ENCODE data around the gene DOCK3.
"Not testable (repeated sequence)": the region's sequence is repeated elsewhere in the genome, so short reads cannot be mapped to it uniquely, and the experiment has no call there.

DOCK3 gene

DNA sequence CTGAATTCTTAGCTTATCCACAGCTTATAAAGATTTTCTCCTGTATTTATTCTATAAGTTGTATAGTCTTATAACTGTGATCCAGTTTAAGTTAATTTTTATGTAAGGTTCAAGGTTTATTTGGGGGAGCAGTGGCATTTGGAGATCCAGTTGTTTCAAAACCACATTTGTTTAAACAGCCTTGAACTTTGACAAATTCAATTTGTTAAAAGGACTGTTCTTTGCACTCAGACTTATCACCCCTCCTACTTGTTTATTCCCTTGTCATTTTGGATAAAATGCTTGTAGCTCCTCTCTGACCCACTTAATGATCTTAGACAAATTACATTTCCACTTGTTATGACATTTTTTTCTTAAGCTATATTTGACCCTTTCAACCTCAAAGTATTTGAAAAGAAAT is 327.8 kb downstream of the DOCK3 start:
- no peak for DNase-seq

DNA sequence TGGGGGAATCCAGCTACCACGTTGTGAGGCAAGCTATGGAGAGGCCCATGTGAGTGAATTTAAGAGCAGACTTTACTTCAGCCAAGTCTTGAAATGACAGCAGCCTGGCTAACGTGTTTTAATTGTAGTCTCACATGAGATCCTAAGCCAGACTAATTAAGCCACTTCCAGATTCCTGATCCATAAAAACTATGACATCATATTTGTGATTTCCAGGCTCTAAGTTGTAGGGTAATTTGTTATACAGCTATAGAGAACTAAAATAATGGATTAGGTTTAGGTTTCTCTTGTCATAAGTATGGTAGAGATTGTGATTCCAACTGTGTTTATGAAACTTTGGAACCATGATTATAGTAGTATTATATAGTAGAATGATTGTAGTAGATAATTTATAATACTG is 329.5 kb downstream of the DOCK3 start:
- DNase-seq: no peak

DNA sequence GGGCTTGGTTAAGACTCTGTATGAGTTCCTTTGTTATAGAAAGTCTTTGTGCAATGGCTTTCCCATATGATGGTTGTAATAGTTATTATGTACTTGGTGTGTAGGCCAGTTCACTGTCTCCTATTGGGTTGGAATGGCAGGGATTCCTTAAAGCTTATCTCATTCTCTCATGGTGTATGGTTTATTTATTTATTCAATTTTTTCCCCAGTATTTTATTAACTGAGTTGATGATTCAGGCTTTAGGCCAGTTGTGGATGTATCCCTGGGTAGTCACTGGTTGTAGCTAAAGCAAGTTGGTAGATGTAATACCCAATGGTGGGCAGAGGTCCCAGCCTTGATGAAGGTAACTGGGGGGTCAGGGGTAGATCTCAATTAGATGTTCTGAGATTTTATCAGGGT is 349.4 kb downstream of the DOCK3 start:
- DNase-seq: no peak

DNA sequence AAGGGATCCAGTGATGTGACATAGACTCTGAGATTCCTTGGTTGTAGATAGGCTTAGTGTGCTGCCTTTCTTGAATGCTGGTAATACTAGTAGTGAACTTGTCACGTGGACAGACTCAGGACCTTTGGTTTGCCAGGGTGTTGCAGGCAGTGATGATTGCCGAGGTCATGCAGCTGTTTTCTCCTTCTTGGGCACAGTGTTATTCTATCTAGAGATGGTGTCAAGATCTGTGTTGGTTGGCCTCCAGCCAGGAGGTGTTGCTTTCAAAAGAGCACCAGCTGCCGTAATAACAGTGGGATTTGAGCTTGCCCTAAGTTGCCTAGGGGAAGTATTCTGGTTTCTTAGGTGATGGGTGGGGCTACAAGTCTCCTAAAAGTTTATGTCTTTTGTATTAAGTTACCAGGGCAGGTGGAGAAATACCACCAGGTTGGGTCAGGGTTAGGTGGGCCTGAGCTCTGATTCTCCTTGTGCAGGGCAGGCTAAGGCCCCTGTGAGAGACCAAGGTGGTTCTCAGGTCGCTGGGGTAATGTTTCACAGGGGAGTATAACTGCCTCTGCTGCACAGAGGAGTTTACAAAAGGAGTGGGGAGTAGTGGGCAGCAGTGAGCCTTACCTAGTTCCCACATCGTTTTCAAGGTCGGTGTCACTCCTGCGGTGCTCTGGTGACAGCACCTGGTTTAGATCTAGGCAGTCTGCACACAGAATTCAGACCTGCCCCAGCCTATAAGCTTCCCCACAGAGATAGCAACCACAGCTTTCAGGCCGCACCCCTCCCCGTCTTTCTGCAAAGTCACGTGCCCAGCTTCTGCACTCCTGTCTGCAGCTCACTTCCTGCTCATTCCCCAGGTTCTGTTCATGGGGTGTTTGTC is 350.3 kb downstream of the DOCK3 start:
- DNase-seq: no peak

DNA sequence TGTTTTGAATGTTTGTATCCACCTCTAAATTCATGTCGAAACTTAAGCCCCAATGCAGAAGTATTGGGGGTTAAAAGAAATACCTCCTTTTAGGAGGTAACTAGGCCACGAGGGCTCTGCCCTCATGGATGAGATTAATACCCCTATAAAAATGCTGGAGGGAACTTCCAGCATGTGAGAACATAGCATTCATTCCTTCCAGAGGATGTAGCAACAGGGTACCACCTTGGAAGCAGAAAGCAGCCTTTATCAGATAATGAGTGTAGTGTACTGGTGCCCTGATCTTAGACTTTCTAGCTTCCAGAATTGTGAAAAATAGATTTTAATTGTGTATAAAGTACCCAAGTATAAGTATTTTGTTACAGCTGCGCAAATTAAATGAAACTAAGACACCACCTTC is 356.9 kb downstream of the DOCK3 start:
- no peak for DNase-seq

DNA sequence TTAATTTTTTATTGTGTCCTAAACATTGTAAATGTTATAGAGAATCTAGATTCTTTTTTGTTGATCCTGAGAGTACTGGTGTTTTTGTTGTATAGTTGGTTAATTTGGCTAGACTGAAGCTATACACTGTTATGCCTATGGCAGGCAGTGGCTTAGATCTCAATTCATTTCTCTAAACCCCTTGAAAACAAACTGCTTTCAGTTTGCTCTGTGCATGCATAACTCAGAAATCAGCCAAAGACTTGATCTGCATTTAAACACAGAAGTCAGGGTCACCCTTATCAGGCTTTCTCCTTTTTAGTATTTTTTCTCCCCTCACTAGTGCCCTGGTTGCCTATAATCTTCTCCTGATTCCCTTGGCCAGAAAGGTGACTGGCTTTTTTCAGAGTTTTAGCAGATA is 360.9 kb downstream of the DOCK3 start:
- no peak for DNase-seq

DNA sequence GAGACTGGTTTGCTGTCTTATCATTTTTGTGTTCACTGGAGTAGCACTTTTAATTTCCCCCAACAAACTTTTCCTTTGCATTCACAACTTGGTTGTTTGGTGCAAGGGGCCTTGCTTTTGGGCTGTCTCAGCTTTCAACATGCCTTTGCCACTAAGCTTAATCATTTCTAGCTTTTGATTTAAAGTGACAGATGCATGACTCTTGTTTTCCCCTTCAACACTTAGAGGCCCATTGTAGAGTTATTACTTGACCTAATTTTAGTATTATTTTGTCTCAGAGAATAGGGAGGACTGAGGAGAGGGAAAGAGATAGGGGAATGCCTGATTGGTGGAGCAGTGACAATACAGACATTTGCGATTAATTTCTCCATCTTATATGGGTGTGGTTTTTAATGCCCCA is 370.3 kb downstream of the DOCK3 start:
- DNase-seq: no peak

DNA sequence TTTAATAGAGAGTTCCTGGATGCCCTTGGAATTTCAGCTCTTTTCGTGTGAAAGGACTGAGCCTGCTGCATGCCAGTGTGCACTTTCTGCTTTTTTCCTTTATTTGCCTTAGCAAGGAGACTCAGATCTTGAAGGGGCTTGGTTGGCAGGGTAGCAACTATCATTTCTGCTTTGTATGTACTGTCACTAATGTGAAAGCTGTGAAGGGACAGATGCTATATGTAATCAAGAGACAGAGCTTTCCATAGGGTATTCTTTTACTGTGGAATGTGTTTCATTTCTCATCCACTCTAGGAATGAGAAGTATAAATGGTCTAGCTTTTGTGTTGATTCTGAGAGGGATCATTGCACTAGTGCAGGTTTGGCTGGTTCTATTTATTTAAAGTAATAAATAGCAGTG is 377.8 kb downstream of the DOCK3 start:
- no peak for DNase-seq

DNA sequence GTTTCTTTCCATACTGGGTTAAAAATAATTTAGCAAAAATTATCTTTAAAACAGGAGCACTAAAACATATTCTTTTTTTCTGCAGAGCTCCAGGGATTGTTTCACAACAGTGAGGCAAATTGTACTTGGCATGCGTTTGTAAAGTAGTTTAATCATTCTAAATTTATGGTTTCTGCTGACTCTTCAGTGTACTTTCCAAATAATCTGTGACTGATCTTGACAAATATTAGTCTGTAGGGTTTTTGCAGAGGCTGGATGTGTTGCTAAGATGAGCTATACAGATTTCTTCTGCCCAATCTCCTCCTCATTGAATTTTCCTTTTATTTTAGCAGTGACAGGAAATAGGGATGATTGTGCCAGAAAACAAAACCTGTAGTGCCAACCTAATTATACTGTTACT is 382.4 kb downstream of the DOCK3 start:
- DNase-seq: no peak

DNA sequence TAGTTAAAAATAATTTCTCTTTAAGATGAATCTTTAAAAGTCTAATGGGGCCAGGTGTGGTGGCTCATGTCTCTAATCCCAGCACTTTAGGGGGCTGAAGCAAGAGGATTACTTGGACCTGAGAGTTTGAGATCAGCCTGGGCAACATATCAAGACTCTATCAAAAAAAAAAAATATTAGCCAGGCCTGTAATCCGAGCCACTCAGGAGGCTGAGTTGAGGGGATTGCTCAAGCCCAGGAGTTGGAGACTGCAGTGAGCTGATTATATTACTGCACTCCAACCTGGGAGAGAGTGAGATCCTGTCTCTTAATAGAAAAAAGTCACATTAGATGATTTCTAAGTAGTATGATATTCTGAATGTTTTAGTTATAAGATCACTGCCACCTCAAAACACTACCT is 388.3 kb downstream of the DOCK3 start:
- no peak for DNase-seq

DNA sequence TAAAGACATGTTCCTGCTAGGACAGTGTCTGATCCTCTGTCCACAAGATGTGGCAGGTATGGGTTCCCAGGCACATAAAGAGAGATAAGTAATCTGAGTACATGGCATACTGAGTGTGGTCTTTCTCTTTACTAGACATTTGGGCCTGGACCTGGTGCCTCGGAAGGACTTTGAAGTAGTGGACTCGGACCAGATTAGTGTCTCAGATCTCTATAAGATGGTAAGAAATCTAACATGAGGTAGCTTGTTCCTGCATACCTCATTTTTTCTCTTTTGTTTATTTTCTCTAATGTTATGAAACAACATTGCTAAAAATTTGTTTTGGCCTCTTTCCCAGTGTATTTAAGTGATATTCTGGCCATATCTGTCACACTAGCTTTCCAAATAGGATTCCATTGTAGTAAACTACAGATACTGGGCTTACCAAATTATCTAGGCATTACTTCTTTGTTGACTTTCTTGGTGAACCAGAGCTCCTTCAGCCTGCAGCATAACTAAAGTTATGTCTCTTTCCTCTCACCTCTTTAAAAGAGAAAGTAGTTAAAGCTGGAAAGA is 400.6 kb downstream of the DOCK3 start:
- no peak for DNase-seq

DNA sequence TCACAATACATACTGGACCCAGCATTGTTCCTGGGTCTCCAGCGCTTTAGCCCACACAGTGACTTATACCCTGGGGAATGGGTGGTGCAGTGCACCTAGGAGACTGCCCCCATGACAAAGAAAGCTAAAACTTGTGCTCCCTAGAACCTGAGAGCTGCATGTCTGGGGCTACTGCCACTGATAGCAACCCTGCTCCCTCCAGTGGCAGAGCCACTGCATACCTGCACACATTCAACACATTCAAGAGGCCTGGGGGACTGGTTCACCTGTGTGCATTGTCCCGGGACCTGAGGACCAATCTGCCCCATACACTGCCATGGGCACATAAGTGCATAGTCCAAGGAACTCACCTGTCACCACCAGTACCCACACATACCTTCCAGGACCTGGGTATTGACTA is 407.6 kb downstream of the DOCK3 start:
- DNase-seq: no peak

DNA sequence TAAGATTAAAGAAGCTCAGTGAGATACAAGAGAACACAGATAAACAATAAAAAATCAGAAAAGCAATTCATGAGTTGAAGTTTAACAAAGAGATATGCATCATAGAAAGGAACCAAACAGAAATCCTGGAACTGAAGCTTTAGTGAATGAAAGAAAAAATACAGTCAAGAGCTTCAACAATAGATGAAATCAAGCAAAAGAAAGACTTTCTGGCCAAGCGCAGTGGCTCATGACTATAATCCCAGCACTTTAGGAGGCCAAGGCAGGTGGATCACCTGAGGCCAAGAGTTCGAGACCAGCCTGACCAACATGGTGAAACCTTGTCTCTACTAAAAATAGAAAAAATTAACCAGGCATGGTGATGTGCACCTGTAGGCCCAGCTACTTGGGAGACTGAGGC is 408.8 kb downstream of the DOCK3 start:
- DNase-seq: no peak

DNA sequence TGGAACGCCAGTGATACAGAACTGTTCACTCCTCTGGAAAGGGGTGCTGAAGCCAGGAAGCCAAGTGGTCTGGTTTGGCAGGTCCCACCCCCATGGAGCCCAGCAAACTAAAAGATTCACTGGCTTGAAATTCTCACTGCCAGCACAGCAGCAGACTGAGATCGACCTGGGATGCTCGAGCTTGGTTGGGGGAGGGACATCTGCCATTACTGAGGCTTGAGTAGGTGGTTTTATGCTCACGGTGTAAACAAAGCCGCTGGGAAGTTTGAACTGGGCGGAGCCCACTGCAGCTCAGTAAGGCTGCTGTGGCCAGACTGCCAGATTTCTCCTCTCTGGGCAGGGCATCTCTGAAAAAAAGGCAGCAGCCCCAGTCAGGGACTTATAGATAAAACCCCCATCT is 417.4 kb downstream of the DOCK3 start:
- DNase-seq: not testable (repeated sequence)

DNA sequence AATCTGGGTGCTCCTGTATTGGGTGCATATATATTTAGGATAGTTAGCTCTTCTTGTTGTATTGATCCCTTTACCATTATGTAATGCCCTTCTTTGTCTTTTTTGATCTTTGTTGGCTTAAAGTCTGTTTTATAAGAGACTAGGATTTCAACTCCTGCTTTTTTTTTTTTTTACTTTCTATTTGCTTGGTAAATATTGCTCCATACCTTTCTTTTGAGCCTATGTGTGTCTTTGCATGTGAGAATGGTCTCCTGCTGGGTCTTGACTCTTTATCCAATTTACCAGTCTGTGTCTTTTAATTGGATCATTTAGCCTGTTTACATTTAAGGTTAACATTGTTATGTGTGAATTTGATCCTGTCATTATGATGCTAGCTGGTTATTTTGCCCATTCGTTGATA is 420.1 kb downstream of the DOCK3 start:
- not testable (repeated sequence) for DNase-seq

DNA sequence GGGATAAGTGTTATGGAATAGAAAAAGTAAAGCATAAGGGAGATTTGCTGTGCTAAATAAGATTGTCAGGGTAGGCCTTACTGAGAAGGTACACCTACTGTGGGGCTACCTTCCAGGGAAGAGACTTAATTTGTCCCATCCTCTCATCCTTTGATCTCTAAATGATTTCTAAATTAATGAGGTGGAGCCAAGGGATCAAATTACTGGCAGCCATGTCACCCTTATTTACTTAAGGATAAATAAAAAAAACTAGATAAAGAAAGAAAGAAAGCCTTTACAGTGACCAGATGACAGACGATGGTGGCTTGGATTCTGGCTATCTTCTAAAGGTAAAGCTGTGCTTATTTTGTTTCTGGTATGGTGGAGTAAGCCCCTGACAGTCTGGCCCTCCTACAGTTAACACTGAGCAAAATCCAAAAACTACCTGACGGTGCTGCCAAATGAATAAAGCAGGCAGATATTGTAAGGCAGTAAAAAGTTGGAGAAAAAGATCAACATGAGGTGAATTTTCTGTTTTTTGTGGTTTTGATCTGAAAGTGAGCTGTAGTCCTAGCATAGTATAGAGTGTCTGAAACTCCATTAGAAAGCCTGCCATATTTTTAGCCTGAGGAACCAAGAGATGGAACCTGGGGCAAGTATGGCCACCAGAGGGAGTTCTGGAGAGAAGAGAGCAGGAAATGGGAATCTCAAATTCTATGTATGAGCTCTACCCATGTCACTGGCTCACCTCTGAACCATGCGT is 425.2 kb downstream of the DOCK3 start:
- peak; percentile 32 to 40 for DNase-seq

DNA sequence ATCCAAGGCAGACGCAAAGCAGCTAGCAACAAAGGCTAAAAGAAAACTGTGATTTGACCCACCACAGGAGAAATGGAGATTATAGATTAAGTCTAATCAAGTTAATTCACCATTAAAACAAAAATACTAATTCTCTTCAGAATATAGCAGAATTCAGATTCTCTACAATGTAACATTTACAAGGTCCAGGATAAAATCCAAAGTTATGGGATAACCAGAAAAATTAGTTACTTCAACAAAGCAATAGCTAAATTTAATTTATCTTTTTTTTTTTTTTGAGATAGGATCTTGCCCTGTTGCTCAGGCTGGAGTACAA is 425.8 kb downstream of the DOCK3 start:
- DNase-seq: no peak

DNA sequence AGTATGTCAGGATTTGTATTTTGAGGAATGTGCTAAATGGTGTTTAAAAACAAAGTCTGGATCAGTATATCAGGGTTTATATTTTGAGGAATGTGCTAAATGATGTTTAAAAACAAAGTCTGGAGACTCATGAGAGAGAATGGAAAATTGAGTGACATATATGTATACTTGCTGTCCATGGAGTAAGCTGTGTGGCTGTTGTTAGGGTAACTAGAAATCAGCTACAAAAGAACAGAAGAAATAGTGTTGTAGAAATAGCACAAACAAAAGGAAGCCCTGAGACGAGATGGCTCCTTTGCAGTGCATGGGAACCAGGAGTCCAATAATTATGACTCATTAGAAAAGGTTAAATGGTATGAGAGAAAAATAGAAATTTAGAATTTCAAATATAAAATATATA is 427.7 kb downstream of the DOCK3 start:
- DNase-seq: no peak

DNA sequence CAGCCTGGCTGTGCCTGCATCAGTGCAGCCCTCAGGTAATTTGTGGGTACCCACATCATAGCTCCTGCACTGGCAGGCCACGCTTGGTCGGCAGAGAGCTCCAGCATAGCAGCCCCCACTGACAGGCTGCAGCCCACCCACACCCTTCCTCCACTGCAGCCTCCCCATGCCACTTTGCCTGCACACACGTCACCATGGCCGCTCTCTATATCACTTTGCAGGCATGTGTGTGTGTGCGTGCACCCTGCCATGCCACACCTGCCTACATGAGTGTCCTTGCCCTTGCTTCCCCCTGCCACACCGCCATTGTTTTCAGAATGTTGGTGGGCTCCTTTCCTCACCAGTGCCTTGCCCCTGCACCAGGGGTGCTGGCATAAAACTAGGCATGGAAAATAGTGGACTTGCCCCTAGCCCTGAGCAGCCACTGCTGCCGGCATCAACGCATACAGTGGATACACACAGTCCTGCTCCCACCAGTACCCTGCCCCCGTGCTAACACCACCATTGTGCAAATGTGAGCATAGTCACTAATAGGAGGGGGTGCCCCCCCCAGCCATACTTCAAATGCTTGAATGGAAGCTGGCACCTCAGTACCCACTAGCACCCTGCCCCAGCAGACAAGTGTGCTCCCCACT is 431.6 kb downstream of the DOCK3 start:
- no peak for DNase-seq

DNA sequence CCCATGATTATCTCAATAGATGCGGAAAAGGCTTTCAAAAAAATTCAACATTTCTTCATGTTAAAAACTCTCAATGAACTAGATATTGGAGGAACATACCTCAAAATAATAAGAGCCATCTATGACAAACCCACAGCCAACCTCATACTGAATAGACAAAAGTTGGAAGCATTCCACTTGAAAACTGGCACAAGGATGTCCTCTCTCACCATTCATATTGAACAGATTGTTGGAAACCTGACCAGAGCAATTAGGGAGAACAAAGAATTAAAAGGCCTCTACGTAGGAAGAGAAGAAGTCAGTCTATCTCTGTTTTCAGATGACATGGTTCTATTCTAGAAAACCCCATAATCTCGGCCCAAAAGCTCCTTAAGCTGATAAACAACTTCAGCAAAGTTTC is 435.9 kb downstream of the DOCK3 start:
- no peak for DNase-seq

DNA sequence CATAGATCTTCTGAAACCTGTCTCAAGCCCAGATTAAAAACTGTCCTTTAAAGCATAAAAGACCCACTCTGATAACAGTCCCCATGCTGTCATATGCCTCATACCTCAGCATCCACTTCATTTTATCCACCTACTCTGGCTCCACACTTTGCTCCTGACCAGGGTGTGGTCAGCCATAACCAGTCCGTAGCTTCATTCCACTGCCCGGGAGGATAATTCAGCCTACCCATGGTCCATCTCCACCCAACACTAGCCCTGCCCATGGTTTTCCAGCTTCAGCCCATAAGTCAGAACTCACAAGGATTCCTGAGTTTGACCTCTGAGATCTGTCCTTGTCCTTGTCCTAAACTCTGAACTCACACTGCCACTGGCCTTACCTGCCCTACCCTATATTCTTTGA is 448.2 kb downstream of the DOCK3 start:
- no peak for DNase-seq

DNA sequence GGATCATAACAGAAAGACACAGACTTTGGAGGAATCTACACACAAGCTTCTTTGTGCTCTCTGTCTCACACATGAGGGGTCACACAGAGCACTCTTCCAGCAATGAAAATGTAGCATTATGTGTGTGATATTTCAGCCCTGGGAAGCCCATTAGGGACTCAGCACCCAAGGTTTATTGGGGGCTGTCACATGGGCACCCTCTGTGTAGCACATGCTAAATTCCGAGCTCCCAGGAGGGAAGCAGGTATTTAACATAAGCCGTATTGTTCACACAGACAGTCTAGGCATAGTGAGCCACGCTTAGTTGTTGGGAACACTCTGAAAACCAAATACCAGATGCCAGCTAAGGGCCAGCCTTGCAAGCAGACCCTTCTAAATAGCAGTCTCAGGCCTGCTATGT is 448.8 kb downstream of the DOCK3 start:
- DNase-seq: no peak

DNA sequence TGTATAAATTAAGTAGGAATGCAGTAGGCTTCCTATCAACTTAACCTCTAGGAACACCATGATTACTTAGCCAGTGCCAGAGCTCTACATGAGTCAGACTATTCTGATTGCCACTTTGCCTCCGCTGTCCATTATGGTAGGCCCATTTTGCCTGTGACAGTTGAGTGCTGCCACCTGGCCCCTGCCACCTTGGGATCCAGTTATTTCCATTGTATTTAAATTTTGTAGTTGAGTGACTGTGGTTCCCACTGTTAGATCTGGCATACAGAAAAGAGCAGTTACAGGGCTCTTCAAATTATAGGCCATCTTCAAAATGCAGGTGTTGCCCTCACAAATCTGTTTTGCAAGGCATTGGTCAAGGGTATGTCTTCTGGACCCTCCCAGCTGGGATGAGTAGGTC is 456.9 kb downstream of the DOCK3 start:
- not testable (repeated sequence) for DNase-seq

DNA sequence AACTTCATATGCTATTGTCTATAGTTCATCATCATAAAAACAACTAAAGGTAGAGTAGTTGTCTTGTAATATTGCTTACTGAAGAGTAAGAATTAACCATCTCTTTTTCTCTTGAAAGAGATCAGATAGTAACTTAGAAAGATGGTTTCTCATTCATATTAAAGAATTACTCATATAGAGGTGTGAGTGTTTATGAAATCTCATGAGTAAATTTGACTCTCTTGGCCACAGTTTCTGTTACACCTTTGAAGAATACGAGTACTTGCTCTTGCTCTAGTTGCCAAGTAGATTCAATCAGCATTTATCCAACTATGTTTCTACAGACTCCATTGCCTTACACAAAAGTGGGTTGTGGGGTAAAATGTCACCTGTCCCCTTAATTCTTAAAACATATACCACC is 463.0 kb downstream of the DOCK3 start:
- DNase-seq: no peak
